HG02943 (cell line): ENCODE data around the gene ADK.
"Not testable (repeated sequence)": the region's sequence is repeated elsewhere in the genome, so short reads cannot be mapped to it uniquely, and the experiment has no call there.

Source experiments
- ATAC-seq: cut with Tn5 transposase; IDR thresholded peaks from one replicate; pipeline ENCODE4 v1.9.1; 2021; ENCODE audit warnings: mild to moderate bottlenecking, low read depth, moderate library complexity; ENCODE audit not compliant: unreplicated experiment

ADK gene

GRCh38 chr10:74523199-74523598, 372.2 kb downstream of the ADK start:
- ATAC-seq = no peak

- ATAC-seq = no peak
Observed at GRCh38 chr10:74525885-74526284, 374.9 kb downstream of the ADK start.

GRCh38 chr10:74527611-74528010, 376.6 kb downstream of the ADK start:
- not testable (repeated sequence) for ATAC-seq

GRCh38 chr10:74529205-74529604, 378.2 kb downstream of the ADK start:
- no peak for ATAC-seq

- ATAC-seq = no peak
Observed at GRCh38 chr10:74530981-74531380, 380.0 kb downstream of the ADK start.

GRCh38 chr10:74539317-74539716, 388.3 kb downstream of the ADK start:
- ATAC-seq = no peak

- ATAC-seq = no peak
Observed at GRCh38 chr10:74541375-74541774, 390.4 kb downstream of the ADK start.

GRCh38 chr10:74542077-74542476, 391.1 kb downstream of the ADK start:
- ATAC-seq = no peak

GRCh38 chr10:74543276-74543675, 392.3 kb downstream of the ADK start:
- no peak for ATAC-seq

GRCh38 chr10:74544106-74544505, 393.1 kb downstream of the ADK start:
- ATAC-seq = no peak

- ATAC-seq = no peak
Observed at GRCh38 chr10:74548676-74549075, 397.7 kb downstream of the ADK start.

GRCh38 chr10:74556072-74556705, 405.2 kb downstream of the ADK start:
- ATAC-seq = no peak

- no peak for ATAC-seq
Observed at GRCh38 chr10:74557098-74557497, 406.1 kb downstream of the ADK start.

GRCh38 chr10:74558403-74558802, 407.4 kb downstream of the ADK start:
- ATAC-seq = no peak

GRCh38 chr10:74558897-74559296, 407.9 kb downstream of the ADK start:
- no peak for ATAC-seq

GRCh38 chr10:74568896-74569295, 417.9 kb downstream of the ADK start:
- not testable (repeated sequence) for ATAC-seq

- ATAC-seq = not testable (repeated sequence)
Observed at GRCh38 chr10:74573497-74573896, 422.5 kb downstream of the ADK start.

- no peak for ATAC-seq
Observed at GRCh38 chr10:74575191-74575720, 424.2 kb downstream of the ADK start.

- no peak for ATAC-seq
Observed at GRCh38 chr10:74575912-74576311, 424.9 kb downstream of the ADK start.

- ATAC-seq = no peak
Observed at GRCh38 chr10:74576586-74576985, 425.6 kb downstream of the ADK start.

GRCh38 chr10:74580438-74580837, 429.4 kb downstream of the ADK start:
- ATAC-seq = not testable (repeated sequence)

GRCh38 chr10:74582566-74582965, 431.5 kb downstream of the ADK start:
- ATAC-seq = no peak
